CD4-positive, CD25-positive, alpha-beta regulatory T cell (primary cell): Measurements from ENCODE around the gene CFAP65. TPM values are rescaled to one million over a fixed set of nuclear protein-coding genes. Genes with fewer than 3 reads are reported as not detected.

Experiments
- ATAC-seq, 2 donors: fragments of 150-1000 bp; cut with Tn5 transposase; one replicate each; pipeline ENCODE4 v1.10.0; 2021; ENCODE audit warnings: low read depth in 2 of 2, moderate number of reproducible peaks in 2 of 2, moderate library complexity in 1 of 2
- DNase-seq, 3 donors: peaks; one replicate each; pipeline versions ENCODE4 v3.0.0 to v3.0.0-alpha.2; 2012 to 2022; ENCODE audit warnings: mixed read lengths in 1 of 3
- H3K27ac ChIP-seq: one replicate; pipeline ENCODE4 v1.7.0; 2013; ENCODE audit warnings: mild to moderate bottlenecking, low read length; ENCODE audit not compliant: insufficient read depth, poor library complexity, severe bottlenecking
- H3K27me3 ChIP-seq: one replicate; pipeline ENCODE4 v1.7.0; 2013; ENCODE audit warnings: low read length; ENCODE audit not compliant: control insufficient read depth, insufficient read depth
- H3K36me3 ChIP-seq: one replicate; pipeline ENCODE4 v1.7.0; 2013; ENCODE audit warnings: mild to moderate bottlenecking, low read length, moderate library complexity; ENCODE audit not compliant: control insufficient read depth, insufficient read depth
- H3K4me1 ChIP-seq: 2 replicates; pipeline ENCODE4 v1.7.0; 2013; ENCODE audit warnings: mild to moderate bottlenecking, low read length; ENCODE audit not compliant: insufficient read depth, control insufficient read depth, poor library complexity, severe bottlenecking
- H3K4me3 ChIP-seq: one replicate; pipeline ENCODE4 v1.7.0; 2013; ENCODE audit warnings: low read depth, mild to moderate bottlenecking, low read length, moderate library complexity
- H3K9me3 ChIP-seq, 2 experiments: 1 replicate in 1 of 2; 2 replicates in 1 of 2; pipeline ENCODE4 v1.7.0; 2013; ENCODE audit warnings: low read length in 2 of 2, mild to moderate bottlenecking in 1 of 2, moderate library complexity in 1 of 2; ENCODE audit not compliant: control insufficient read depth in 2 of 2
- H3K27ac Mint-ChIP-seq, 3 donors: one replicate each; pipeline ENCODE4 v1.8.0; 2020 to 2022; ENCODE audit warnings: mild to moderate bottlenecking in 3 of 3, mixed read lengths in 3 of 3, moderate library complexity in 2 of 3
- H3K27me3 Mint-ChIP-seq: one replicate; pipeline ENCODE4 v1.8.0; 2022; ENCODE audit warnings: mild to moderate bottlenecking, mixed read lengths
- H3K36me3 Mint-ChIP-seq: one replicate; pipeline ENCODE4 v1.8.0; 2020; ENCODE audit warnings: mixed read lengths
- H3K4me1 Mint-ChIP-seq, 4 donors: one replicate each; pipeline ENCODE4 v1.8.0; 2020 to 2022; ENCODE audit warnings: mixed read lengths in 4 of 4, mild to moderate bottlenecking in 1 of 4
- H3K4me3 Mint-ChIP-seq, 4 donors: one replicate each; pipeline ENCODE4 v1.8.0; 2020 to 2022; ENCODE audit warnings: mild to moderate bottlenecking in 4 of 4, mixed read lengths in 4 of 4, moderate library complexity in 3 of 4
- H3K9me3 Mint-ChIP-seq, 7 donors: one replicate each; pipeline ENCODE4 v1.8.0; 2020 to 2022; ENCODE audit warnings: mixed read lengths in 7 of 7, mild to moderate bottlenecking in 3 of 7, moderate library complexity in 2 of 7
- polyA plus RNA-seq, 4 donors: library from polyadenylated mRNA; unstranded; fragments of 300-500 nt; fragmentation: Illumina TruSeq; gene quantifications; one replicate each; pipeline ENCODE4 v1.2.3, GENCODE V29; 2021
- total RNA-seq: library from RNA; stranded (reverse); gene quantifications from one replicate; pipeline ENCODE4 v1.2.3, GENCODE V29; 2022

Gene CFAP65
- total and polyA plus RNA-seq, 5 donors from 2014 or later = not detected

DNA sequence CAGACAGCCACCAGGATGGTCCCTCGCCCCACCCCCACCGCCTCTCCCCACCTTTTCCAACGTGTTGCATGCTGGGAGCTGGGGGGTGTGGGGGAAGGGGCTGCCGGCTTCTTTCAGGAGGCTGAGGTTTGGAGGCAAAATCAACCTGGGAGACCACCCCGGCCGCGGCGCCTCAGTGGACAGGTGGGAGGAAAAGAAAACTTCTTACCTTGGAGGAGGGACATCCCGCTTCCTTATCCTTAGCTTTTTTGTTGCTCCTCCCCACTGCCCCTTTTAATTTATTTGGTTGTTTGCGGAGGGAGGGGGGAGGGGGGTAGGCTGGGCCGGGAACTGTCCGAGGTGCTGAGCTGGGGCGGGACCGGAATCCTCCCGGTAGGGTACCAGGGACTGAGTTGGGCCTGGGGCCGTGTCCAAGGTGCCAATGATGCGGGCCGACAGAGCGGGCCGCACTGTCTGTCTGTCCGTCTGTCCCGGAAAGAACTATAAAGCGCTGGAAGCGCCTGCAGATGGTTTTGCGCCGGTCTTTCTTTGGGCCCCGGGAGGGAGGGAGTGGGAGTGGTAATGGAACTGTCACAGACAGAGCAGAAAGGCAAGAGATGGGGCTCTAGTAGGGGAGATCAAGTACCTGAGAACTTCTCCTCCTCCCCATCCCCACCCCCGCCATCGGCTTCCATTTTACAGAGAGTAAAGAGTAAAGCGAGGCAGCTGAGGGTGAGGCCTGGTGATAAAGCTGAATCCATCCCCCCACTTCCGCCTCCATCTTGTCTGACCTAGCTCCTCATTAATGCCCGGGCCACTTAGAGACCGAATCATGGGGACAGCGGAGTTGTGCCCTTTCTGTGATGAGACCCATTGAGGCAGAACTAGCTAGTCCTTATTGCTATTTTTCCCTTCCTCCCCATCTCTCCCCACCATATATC lies 79.4 kb downstream of the CFAP65 start:
- H3K4me1 ChIP-seq = peaks cover 23% of the 10 kb centered on the region
- H3K4me1 Mint-ChIP-seq = peaks cover 0 to 23% (median 5%) of the 10 kb centered on the region in 4 donors
- H3K9me3 Mint-ChIP-seq = peaks cover 0 to 9% (median 0%) of the 10 kb centered on the region in 7 donors
- no peak for ATAC-seq
- no peak overlapping the region for H3K27ac ChIP-seq
- no peak for DNase-seq
- H3K4me3 ChIP-seq = no peak overlapping the region
- no peaks in the 10 kb centered on the region for H3K9me3 ChIP-seq
- peaks cover 84% of the 10 kb centered on the region for H3K27me3 Mint-ChIP-seq
- H3K4me3 Mint-ChIP-seq = peak overlapping the region in 2 of 4 donors; percentile 29 to 43
- H3K36me3 ChIP-seq = no peaks in the 10 kb centered on the region
- no peaks in the 10 kb centered on the region for H3K36me3 Mint-ChIP-seq
- H3K27ac Mint-ChIP-seq = no peak overlapping the region
- H3K27me3 ChIP-seq = peaks cover 38% of the 10 kb centered on the region

DNA sequence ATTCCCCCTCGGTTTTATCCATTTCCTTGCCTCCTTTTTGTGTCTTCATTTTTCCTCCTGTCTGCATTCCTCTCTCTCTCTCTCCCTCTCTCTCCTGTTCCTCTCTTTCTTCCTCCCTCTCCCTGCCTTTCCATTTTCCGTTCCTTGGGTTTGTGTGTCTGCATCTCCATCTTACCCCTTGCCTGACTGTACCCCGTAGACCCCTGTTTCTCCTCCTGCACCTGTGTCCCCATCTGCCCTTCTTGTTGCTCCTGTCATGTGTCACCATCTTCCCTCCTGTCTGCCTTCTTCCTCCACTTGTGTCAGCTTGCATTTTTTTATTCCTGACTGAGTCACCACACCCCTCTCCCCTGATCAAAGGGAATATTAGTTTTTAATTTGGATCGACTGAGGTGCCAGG lies 80.1 kb downstream of the CFAP65 start:
- Histone ChIP-seq H3K36me3 (no peaks in the 10 kb centered on the region), H3K4me3 (no peak overlapping the region), H3K9me3 (no peaks in the 10 kb centered on the region), H3K27me3 (peaks cover 38% of the 10 kb centered on the region), H3K27ac (no peak overlapping the region), H3K4me1 (peaks cover 23% of the 10 kb centered on the region)
- Mint-ChIP-seq H3K4me3 (peak overlapping the region in 3 of 4 donors; percentile 8 to 73 (median 43)), H3K36me3 (no peaks in the 10 kb centered on the region), H3K27me3 (peaks cover 85% of the 10 kb centered on the region), H3K4me1 (peaks cover 0 to 23% (median 5%) of the 10 kb centered on the region in 4 donors), H3K27ac (peak overlapping the region in 1 of 3 donors; percentile 36), H3K9me3 (peaks cover 0 to 9% (median 0%) of the 10 kb centered on the region in 7 donors)
- DNase-seq = no peak
- ATAC-seq = no peak

DNA sequence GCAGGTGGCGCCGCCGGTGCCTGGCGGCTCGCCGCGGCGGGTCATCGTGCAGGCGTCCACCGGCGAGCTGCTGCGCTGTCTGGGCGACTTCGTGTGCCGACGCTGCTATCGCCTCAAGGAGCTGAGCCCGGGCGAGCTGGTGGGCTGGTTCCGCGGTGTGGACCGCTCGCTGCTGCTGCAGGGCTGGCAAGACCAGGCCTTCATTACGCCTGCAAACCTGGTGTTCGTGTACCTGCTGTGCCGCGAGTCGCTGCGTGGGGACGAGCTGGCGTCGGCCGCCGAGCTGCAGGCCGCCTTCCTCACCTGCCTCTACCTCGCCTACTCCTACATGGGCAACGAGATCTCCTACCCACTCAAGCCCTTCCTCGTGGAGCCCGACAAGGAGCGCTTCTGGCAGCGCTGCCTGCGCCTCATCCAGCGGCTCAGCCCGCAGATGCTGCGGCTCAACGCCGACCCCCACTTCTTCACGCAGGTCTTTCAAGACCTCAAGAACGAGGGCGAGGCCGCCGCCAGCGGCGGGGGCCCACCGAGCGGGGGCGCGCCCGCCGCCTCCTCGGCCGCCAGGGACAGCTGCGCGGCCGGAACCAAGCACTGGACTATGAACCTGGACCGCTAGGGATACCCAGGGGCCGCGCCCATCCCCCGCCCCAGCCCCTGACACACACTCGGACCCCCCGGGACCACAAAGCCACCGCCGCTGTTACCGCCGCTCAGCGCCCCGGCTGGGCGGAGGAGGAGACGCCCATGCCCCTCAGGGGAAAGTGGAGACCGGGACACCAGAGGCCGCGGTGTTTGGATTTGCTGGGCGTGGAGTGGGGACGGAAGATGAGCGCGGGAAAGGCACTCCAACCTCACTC lies 80.8 kb downstream of the CFAP65 start:
- Mint-ChIP-seq H3K36me3 (no peaks in the 10 kb centered on the region), H3K9me3 (peaks cover 0 to 9% (median 0%) of the 10 kb centered on the region in 7 donors), H3K4me3 (peak overlapping the region in 3 of 4 donors; percentile 8 to 74 (median 56)), H3K27ac (peak overlapping the region in 1 of 3 donors; percentile 36), H3K4me1 (peaks cover 0 to 23% (median 5%) of the 10 kb centered on the region in 4 donors), H3K27me3 (peaks cover 84% of the 10 kb centered on the region)
- Histone ChIP-seq H3K27ac (no peak overlapping the region), H3K4me1 (peaks cover 23% of the 10 kb centered on the region), H3K9me3 (no peaks in the 10 kb centered on the region), H3K27me3 (peaks cover 38% of the 10 kb centered on the region), H3K36me3 (no peaks in the 10 kb centered on the region), H3K4me3 (no peak overlapping the region)
- ATAC-seq (no peak), DNase-seq (no peak)

DNA sequence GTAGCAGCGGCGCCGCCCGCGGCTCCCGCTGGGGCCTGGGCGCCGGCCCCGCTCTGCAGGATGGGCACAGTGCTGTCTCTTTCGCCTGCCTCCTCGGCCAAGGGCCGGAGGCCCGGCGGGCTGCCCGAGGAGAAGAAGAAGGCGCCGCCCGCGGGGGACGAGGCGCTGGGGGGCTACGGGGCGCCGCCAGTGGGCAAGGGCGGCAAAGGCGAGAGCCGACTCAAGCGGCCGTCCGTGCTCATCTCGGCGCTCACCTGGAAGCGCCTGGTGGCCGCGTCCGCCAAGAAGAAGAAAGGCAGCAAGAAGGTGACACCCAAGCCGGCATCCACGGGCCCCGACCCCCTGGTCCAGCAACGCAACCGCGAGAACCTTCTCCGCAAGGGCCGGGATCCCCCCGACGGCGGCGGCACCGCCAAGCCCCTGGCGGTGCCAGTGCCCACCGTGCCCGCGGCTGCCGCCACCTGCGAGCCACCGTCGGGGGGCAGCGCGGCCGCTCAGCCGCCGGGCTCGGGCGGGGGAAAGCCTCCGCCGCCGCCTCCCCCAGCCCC lies 81.5 kb downstream of the CFAP65 start:
- Mint-ChIP-seq H3K4me3 (no peak overlapping the region), H3K9me3 (peaks cover 0 to 9% (median 0%) of the 10 kb centered on the region in 7 donors), H3K27ac (no peak overlapping the region), H3K4me1 (peaks cover 0 to 23% (median 5%) of the 10 kb centered on the region in 4 donors), H3K36me3 (no peaks in the 10 kb centered on the region), H3K27me3 (peaks cover 85% of the 10 kb centered on the region)
- H3K27ac ChIP-seq = no peak overlapping the region
- H3K4me1 ChIP-seq = peaks cover 23% of the 10 kb centered on the region
- ATAC-seq = no peak
- DNase-seq = no peak
- H3K9me3 ChIP-seq = no peaks in the 10 kb centered on the region
- H3K27me3 ChIP-seq = peaks cover 38% of the 10 kb centered on the region
- H3K36me3 ChIP-seq = no peaks in the 10 kb centered on the region
- H3K4me3 ChIP-seq = no peak overlapping the region

DNA sequence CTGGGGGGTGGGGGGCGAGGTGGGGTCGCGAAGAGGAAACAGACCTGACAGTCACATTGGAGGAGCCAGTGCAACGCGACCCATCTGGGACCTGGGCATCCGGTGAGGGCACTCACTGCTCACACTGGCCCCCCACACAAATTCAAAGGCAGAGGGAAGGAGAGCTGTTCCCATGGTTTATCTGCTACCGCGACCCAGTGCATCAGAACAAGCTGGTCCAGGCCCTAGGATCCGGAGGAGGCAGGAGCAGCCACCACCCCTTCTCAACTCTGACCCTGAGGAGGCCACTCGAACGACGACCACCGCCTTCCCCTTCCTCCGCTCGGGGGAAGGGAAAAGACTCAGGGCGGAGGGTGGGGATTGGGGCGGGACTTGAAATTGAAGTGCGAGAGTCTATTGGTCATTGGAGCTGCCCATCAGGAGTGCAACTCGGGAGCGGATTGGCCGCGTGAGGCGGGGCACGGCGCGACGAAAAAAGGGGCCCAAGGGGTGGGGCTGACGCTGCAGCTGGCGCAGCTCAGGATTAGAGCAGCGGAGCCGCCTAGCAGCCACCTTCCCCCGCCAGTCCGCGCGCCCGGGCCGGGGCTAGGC lies 82.1 kb downstream of the CFAP65 start, which contains the start of gene CDK5R2:
TSS of gene CDK5R2 (plus strand) at position 526 of the 591 bp plus-strand sequence. CDS start 155 bp downstream, outside the sequence.
- ATAC-seq (peak; percentile 55 to 56), DNase-seq (peak; percentile 29 to 78 (median 44))
- H3K27ac ChIP-seq = no peak within 1 kb of the TSS
- H3K9me3 ChIP-seq = no peaks in the 10 kb centered on the region
- Mint-ChIP-seq H3K4me3 (peak within 1 kb of the TSS; percentile 40 to 74 (median 60)), H3K27me3 (peaks cover 84% of the 10 kb centered on the region), H3K4me1 (peaks cover 0 to 23% (median 5%) of the 10 kb centered on the region in 4 donors), H3K9me3 (peaks cover 0 to 9% (median 0%) of the 10 kb centered on the region in 7 donors), H3K36me3 (no peaks in the 10 kb centered on the region), H3K27ac (peak within 1 kb of the TSS in 1 of 3 donors; percentile 60)
- H3K4me3 ChIP-seq = no peak within 1 kb of the TSS
- H3K27me3 ChIP-seq = peaks cover 34% of the 10 kb centered on the region
- peaks cover 23% of the 10 kb centered on the region for H3K4me1 ChIP-seq
- H3K36me3 ChIP-seq = no peaks in the 10 kb centered on the region

DNA sequence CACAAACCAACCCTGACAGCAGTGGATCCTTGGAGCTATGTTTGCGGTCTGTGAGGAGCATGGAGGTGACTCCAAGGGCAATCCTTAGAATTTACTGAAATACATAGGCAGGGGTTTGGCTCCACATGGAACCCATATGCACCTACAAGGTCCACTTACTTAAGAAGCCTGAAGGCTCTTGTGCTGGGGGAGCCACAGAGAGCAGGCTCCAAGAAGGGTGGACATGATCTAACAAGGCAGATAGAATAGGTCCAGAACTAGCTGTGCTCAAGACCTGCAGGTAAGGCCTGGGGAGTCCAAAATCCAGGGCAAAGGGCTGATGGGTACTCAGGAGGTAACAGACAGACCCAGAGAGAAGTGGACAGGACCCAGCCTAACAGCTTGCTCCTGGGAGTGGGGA lies 83.0 kb downstream of the CFAP65 start:
- Histone ChIP-seq H3K4me3 (no peak overlapping the region), H3K36me3 (no peaks in the 10 kb centered on the region), H3K9me3 (no peaks in the 10 kb centered on the region), H3K27me3 (peaks cover 25% of the 10 kb centered on the region), H3K4me1 (peaks cover 23% of the 10 kb centered on the region), H3K27ac (no peak overlapping the region)
- DNase-seq = no peak
- Mint-ChIP-seq H3K27me3 (peaks cover 80% of the 10 kb centered on the region), H3K4me1 (peaks cover 0 to 23% (median 5%) of the 10 kb centered on the region in 4 donors), H3K4me3 (peak overlapping the region; percentile 17 to 51 (median 24)), H3K9me3 (peaks cover 0 to 4% (median 0%) of the 10 kb centered on the region in 7 donors), H3K27ac (no peak overlapping the region), H3K36me3 (no peaks in the 10 kb centered on the region)
- no peak for ATAC-seq

DNA sequence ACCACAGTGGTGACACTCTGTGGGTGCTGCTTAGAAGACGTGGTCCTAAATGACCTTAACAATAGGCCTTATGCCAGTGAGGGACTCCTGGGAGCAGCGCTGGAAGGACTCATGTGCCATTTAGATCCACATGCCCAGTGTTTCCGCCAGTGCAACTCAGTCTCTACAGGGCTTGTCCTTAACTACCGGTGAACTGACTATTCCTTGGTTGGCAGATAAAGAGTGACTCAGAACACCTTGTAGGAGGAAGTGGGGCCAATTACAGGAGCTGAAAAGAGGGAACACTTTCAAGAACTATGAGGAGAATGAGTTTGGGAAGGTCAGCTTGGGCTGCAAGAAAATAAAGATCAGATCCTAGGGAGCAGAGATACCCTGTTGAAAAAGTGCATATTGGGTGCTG lies 83.6 kb downstream of the CFAP65 start:
- H3K4me3 Mint-ChIP-seq = no peak overlapping the region

More for the DNA sequence above, 83.6 kb downstream of the CFAP65 start:
- Histone ChIP-seq H3K27me3 (peaks cover 20% of the 10 kb centered on the region), H3K4me1 (peaks cover 21% of the 10 kb centered on the region), H3K27ac (no peak overlapping the region), H3K9me3 (no peaks in the 10 kb centered on the region), H3K4me3 (no peak overlapping the region), H3K36me3 (no peaks in the 10 kb centered on the region)
- peaks cover 0 to 4% (median 0%) of the 10 kb centered on the region in 7 donors for H3K9me3 Mint-ChIP-seq
- no peaks in the 10 kb centered on the region for H3K36me3 Mint-ChIP-seq
- ATAC-seq = no peak
- peaks cover 0 to 23% (median 5%) of the 10 kb centered on the region in 4 donors for H3K4me1 Mint-ChIP-seq
- H3K27me3 Mint-ChIP-seq = peaks cover 74% of the 10 kb centered on the region
- H3K27ac Mint-ChIP-seq = no peak overlapping the region
- no peak for DNase-seq
